Fibroblast of lung (primary cell): ENCODE results near the gene PIK3C3.

Experiments used
- CTCF ChIP-seq, 2 donors: IDR thresholded peaks in 1 of 2; conservative IDR thresholded peaks in 1 of 2; 1 replicate in 1 of 2; 2 replicates in 1 of 2; pipeline ENCODE4 v1.5.1; 2011 to 2012; ENCODE audit warnings: low read length in 2 of 2, control low read depth in 1 of 2, inconsistent platforms in 1 of 2, low read depth in 1 of 2, mild to moderate bottlenecking in 1 of 2
- EZH2 ChIP-seq: IDR thresholded peaks from 2 replicates; pipeline ENCODE4 v1.5.1; 2012; ENCODE audit warnings: low read length, control low read depth, mild to moderate bottlenecking; ENCODE audit errors: missing control alignments

GRCh38 chr18:42087235-42087634 is 132.2 kb downstream of the PIK3C3 start:
- TF ChIP-seq CTCF (conservative IDR thresholded peaks at IDR 0.05 in 1 of 2, IDR thresholded peaks at IDR 0.05 in 1 of 2; ENCODE audit: low read depth in 1 of 2, low read length in 2 of 2) (no peak), EZH2 (no peak)
